Measurements from ENCODE around the gene DAB2IP.

DNA sequence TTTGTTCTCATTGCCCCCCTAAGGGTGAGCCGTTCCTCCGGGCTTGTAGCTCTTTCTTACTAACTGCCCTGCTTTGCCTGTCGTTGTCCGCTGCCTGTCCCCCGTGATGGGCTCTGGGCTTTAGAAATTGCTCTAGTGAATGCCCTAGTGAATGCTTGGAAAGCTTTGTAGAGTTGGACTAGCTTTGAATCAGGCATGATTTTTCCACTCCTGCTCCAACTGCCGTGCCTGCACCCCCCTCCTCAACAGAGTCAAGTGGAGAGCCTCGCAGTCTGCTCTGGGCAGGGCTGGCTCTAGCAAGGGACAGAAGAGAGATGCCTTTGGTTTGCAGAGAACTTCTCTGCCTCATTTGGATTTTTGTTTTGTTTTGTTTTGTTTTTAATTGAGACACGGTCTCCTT lies 46.8 kb upstream of the DAB2IP start:
- TF ChIP-seq YY1 (tag by site-specific recombination; IDR thresholded peaks at IDR 0.05) (no peak), ZFP37 (tag by site-specific recombination; IDR thresholded peaks at IDR 0.05) (no peak), ZBTB1 (tag by site-specific recombination; IDR thresholded peaks at IDR 0.05) (no peak), ZNF16 (tag by site-specific recombination; IDR thresholded peaks at IDR 0.05; ENCODE audit: low read depth) (no peak), ZNF510 (tag by site-specific recombination; IDR thresholded peaks at IDR 0.05; ENCODE audit: insufficient replicate concordance) (no peak), ZNF138 (tag by site-specific recombination; IDR thresholded peaks at IDR 0.05; ENCODE audit: borderline replicate concordance) (no peak), ZNF274 (IDR thresholded peaks at IDR 0.05; ENCODE audit: low read length) (no peak), ZNF274 (tag by site-specific recombination; IDR thresholded peaks at IDR 0.05; ENCODE audit: borderline replicate concordance) (no peak), ZNF184 (tag by site-specific recombination; IDR thresholded peaks at IDR 0.05) (no peak), KLF16 (tag by site-specific recombination; IDR thresholded peaks at IDR 0.05) (no peak)
- TF ChIP-seq, protein P1, sequence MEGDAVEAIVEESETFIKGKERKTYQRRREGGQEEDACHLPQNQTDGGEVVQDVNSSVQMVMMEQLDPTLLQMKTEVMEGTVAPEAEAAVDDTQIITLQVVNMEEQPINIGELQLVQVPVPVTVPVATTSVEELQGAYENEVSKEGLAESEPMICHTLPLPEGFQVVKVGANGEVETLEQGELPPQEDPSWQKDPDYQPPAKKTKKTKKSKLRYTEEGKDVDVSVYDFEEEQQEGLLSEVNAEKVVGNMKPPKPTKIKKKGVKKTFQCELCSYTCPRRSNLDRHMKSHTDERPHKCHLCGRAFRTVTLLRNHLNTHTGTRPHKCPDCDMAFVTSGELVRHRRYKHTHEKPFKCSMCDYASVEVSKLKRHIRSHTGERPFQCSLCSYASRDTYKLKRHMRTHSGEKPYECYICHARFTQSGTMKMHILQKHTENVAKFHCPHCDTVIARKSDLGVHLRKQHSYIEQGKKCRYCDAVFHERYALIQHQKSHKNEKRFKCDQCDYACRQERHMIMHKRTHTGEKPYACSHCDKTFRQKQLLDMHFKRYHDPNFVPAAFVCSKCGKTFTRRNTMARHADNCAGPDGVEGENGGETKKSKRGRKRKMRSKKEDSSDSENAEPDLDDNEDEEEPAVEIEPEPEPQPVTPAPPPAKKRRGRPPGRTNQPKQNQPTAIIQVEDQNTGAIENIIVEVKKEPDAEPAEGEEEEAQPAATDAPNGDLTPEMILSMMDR (tag by site-specific recombination; IDR thresholded peaks at IDR 0.05) = no peak
- TF ChIP-seq, protein P2, sequence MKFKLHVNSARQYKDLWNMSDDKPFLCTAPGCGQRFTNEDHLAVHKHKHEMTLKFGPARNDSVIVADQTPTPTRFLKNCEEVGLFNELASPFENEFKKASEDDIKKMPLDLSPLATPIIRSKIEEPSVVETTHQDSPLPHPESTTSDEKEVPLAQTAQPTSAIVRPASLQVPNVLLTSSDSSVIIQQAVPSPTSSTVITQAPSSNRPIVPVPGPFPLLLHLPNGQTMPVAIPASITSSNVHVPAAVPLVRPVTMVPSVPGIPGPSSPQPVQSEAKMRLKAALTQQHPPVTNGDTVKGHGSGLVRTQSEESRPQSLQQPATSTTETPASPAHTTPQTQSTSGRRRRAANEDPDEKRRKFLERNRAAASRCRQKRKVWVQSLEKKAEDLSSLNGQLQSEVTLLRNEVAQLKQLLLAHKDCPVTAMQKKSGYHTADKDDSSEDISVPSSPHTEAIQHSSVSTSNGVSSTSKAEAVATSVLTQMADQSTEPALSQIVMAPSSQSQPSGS (tag by site-specific recombination; IDR thresholded peaks at IDR 0.05; ENCODE audit: low read depth) = no peak
- TF ChIP-seq, protein P3, sequence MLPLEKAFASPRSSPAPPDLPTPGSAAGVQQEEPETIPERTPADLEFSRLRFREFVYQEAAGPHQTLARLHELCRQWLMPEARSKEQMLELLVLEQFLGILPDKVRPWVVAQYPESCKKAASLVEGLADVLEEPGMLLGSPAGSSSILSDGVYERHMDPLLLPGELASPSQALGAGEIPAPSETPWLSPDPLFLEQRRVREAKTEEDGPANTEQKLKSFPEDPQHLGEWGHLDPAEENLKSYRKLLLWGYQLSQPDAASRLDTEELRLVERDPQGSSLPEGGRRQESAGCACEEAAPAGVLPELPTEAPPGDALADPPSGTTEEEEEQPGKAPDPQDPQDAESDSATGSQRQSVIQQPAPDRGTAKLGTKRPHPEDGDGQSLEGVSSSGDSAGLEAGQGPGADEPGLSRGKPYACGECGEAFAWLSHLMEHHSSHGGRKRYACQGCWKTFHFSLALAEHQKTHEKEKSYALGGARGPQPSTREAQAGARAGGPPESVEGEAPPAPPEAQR (tag by site-specific recombination; IDR thresholded peaks at IDR 0.05) = no peak
